Vagina (tissue), 2 donors: ENCODE measurements around the gene RNF141.

Experiments used
- POLR2A ChIP-seq, 2 donors: fragments of 450-650 bp; IDR thresholded peaks; one replicate each; pipeline ENCODE4 v1.6.1; 2017; ENCODE audit warnings: antibody characterized with exemption in 2 of 2, mild to moderate bottlenecking in 2 of 2, moderate library complexity in 2 of 2
- POLR2AphosphoS5 ChIP-seq, 2 donors: sonication (generic); formaldehyde crosslinking; IDR thresholded peaks; one replicate each; pipeline ENCODE4 v1.9.0; 2017; ENCODE audit warnings: antibody characterized with exemption in 2 of 2, mild to moderate bottlenecking in 2 of 2, low read depth in 1 of 2; ENCODE audit not compliant: insufficient read depth in 1 of 2
- TF ChIP-seq, protein P1 (sequence below), 3 experiments: fragments of 450-650 bp in 2 of 3; fragments of 200-600 bp in 1 of 3; sonication (generic) in 1 of 3; IDR thresholded peaks; one replicate each; pipeline ENCODE4 v1.5.1; 2017 to 2019; ENCODE audit warnings: antibody characterized with exemption in 3 of 3, mild to moderate bottlenecking in 2 of 3, moderate library complexity in 2 of 3

DNA sequence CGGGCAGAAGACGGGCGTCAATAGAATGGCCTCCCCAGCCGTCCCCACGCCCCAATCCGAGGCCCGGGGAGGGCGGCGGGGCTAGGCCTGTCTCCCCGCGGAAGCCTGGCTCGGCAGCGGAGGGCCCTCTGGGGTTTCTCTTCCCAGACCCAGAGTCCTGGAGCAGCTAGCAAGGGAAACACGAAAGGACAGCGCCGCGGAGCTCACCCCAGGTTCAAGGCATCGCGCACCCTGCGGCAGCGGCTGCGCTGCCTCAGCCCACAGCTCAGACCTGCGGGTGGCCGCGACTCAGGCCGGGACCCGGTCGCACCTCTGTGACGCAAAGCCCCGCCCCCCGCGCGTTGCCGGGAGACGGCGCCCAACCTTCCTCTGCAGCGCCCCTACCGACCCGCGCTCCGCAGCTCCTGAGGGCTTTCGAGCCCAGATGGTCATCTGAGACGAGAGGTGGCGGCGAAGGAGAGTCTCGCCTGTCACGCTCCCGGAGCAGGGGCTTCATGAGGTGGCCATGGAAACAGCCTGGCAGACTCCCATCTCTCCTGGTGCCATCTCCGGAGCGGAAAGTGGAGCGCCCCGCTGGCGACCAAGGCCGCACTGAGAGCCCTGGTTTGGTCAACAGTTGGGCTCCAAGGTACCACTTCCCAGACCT lies at the start of gene RNF141:
- TF ChIP-seq POLR2A (IDR thresholded peaks at IDR 0.05) = peak in 1 of 2 donors; percentile 90
- TF ChIP-seq, protein P1, sequence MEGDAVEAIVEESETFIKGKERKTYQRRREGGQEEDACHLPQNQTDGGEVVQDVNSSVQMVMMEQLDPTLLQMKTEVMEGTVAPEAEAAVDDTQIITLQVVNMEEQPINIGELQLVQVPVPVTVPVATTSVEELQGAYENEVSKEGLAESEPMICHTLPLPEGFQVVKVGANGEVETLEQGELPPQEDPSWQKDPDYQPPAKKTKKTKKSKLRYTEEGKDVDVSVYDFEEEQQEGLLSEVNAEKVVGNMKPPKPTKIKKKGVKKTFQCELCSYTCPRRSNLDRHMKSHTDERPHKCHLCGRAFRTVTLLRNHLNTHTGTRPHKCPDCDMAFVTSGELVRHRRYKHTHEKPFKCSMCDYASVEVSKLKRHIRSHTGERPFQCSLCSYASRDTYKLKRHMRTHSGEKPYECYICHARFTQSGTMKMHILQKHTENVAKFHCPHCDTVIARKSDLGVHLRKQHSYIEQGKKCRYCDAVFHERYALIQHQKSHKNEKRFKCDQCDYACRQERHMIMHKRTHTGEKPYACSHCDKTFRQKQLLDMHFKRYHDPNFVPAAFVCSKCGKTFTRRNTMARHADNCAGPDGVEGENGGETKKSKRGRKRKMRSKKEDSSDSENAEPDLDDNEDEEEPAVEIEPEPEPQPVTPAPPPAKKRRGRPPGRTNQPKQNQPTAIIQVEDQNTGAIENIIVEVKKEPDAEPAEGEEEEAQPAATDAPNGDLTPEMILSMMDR (IDR thresholded peaks at IDR 0.05) = peak; percentile 58 to 72 (median 68)
- peak; percentile 82 to 99 for TF ChIP-seq POLR2AphosphoS5 (IDR thresholded peaks at IDR 0.05; ENCODE audit: insufficient read depth in 1 of 2, low read depth in 1 of 2)
